ENCODE data around the gene EPHX1. TPM values are rescaled to one million over a fixed set of nuclear protein-coding genes. Genes with fewer than 3 reads are reported as not detected.

The EPHX1 gene
- total and polyA plus RNA-seq, 2 of the 8 experiments (the other 6 are each of a cell fraction or from before 2014, with no cell fraction given): 45.3 to 79.1 TPM

- Histone ChIP-seq H3K36me3 (ENCODE audit: control insufficient read depth in 2 of 4, insufficient read depth in 4 of 4, low read length in 3 of 4) (peaks cover 6 to 19% (median 12%) of the 10 kb centered on the region in 4 experiments), H3K23me2 (ENCODE audit: low read depth, low read length) (no peaks in the 10 kb centered on the region), H3K4me3 (ENCODE audit: extremely low read depth in 1 of 4, insufficient read depth in 2 of 4, low read depth in 3 of 4, low read length in 4 of 4) (no peak overlapping the region), H2BK5ac (ENCODE audit: low read depth, low read length) (no peak overlapping the region), H3K79me1 (ENCODE audit: low read depth, low read length) (no peaks in the 10 kb centered on the region), H3K18ac (ENCODE audit: extremely low read depth, low read length) (no peak overlapping the region), H4K91ac (replicated peaks; ENCODE audit: insufficient read length, low read length) (no peak overlapping the region), H3K27ac (ENCODE audit: low read depth, low read length) (no peak overlapping the region), H3K79me2 (ENCODE audit: control insufficient read depth in 1 of 2, insufficient read depth in 2 of 2, low read length in 2 of 2) (no peaks in the 10 kb centered on the region), H3K4ac (replicated peaks; ENCODE audit: insufficient read length, low read depth, low read length) (no peak overlapping the region), H2BK15ac (ENCODE audit: low read length) (no peak overlapping the region), H4K5ac (ENCODE audit: insufficient read length, low read depth, low read length) (no peak overlapping the region), H2AFZ (ENCODE audit: low read length) (no peak overlapping the region), H3K9me3 (ENCODE audit: insufficient read depth in 2 of 2, low read depth in 1 of 2, low read length in 1 of 2) (no peaks in the 10 kb centered on the region), H2BK120ac (replicated peaks; ENCODE audit: low read depth, low read length) (no peak overlapping the region), H3K56ac (replicated peaks; ENCODE audit: insufficient read length, low read depth, low read length) (no peak overlapping the region), H2AK5ac (ENCODE audit: low read depth, low read length) (no peak overlapping the region), H3K9ac (replicated peaks in 1 of 4; ENCODE audit: extremely low read depth in 1 of 4, low read depth in 3 of 4, low read length in 3 of 4) (no peak overlapping the region), H2BK20ac (ENCODE audit: low read length) (no peak overlapping the region), H2BK12ac (ENCODE audit: low read depth, low read length) (no peak overlapping the region), H4K20me1 (replicated peaks in 1 of 2; ENCODE audit: control insufficient read depth in 1 of 2, insufficient read depth in 2 of 2, low read length in 2 of 2) (peaks cover 0 to 2% of the 10 kb centered on the region in 2 experiments), H4K8ac (ENCODE audit: extremely low read depth, insufficient read depth, low read length) (no peak overlapping the region), H3K27me3 (replicated peaks in 1 of 4; ENCODE audit: control insufficient read depth in 3 of 4, extremely low read depth in 1 of 4, insufficient read depth in 3 of 4, low read length in 3 of 4) (no peaks in the 10 kb centered on the region), H3K4me1 (replicated peaks in 1 of 4; ENCODE audit: control insufficient read depth in 3 of 4, insufficient read depth in 4 of 4, low read length in 3 of 4) (no peaks in the 10 kb centered on the region; a peak in 2 of 7 replicates), H3K14ac (ENCODE audit: insufficient read length) (no peak overlapping the region), H3K4me2 (ENCODE audit: insufficient read depth in 1 of 2, low read depth in 2 of 2, low read length in 2 of 2) (no peak overlapping the region), H3K23ac (ENCODE audit: insufficient read length) (no peak overlapping the region)
- FAIRE-seq (no peak), DNase-seq (ENCODE audit: low read depth in 1 of 2, low spot score in 2 of 2) (no peak)
- POLR2A ChIA-PET (ENCODE audit: partially characterized antibody): interaction anchor here (0.6 to 1.4 kb wide), 4 partner anchors 40 to 335 kb away, joined by 3 read pairs; partner anchors contain the start of genes SDE2 and SRP9
- 86% methylated on average over 6 of the region's 7 CpGs; no CpG with 5 or more reads in 1 of the 2 experiments for WGBS, 2 experiments (ENCODE audit: extremely low coverage in 1 of 2, insufficient coverage in 1 of 2, insufficient read length in 1 of 2, insufficient replicate concordance in 2 of 2, low coverage in 1 of 2, low lambda C conversion rate in 2 of 2, missing lambda C conversion rate in 1 of 2)
- CTCF ChIA-PET (ENCODE audit: partially characterized antibody): interaction anchor here (0.5 to 3.8 kb wide), 10 partner anchors 9 to 1689 kb away, joined by 3 to 16 read pairs (median 3); no protein-coding TSS in a partner anchor
- no peak for TF ChIP-seq RAD21 (IDR thresholded peaks at IDR 0.05 in 1 of 2, conservative IDR thresholded peaks at IDR 0.05 in 1 of 2; ENCODE audit: low read depth in 2 of 2, low read length in 2 of 2)
- no peak for TF ChIP-seq ZNF274 (IDR thresholded peaks at IDR 0.05; ENCODE audit: borderline replicate concordance, extremely low read depth, low read length)
- no peak for TF ChIP-seq POLR2A (IDR thresholded peaks at IDR 0.05; ENCODE audit: control extremely low read depth in 1 of 2, low read depth in 2 of 2, low read length in 2 of 2)
- no peak for TF ChIP-seq SAP30 (IDR thresholded peaks at IDR 0.05; ENCODE audit: insufficient read depth, insufficient replicate concordance, low read length)
- no peak for TF ChIP-seq GABPA (IDR thresholded peaks at IDR 0.05; ENCODE audit: borderline replicate concordance, insufficient read depth, low read length)
- no peak for TF ChIP-seq CHD2 (IDR thresholded peaks at IDR 0.05; ENCODE audit: low read length)
- no peak for TF ChIP-seq CTCF (IDR thresholded peaks at IDR 0.05; ENCODE audit: control extremely low read depth in 1 of 3, insufficient read depth in 1 of 3, low read depth in 1 of 3, low read length in 3 of 3)
- no peak for TF ChIP-seq CREB1 (IDR thresholded peaks at IDR 0.05)
- TF ChIP-seq TEAD4 (IDR thresholded peaks at IDR 0.05; ENCODE audit: low read depth, low read length): no peak
- TF ChIP-seq CBX8 (IDR thresholded peaks at IDR 0.05; ENCODE audit: borderline replicate concordance, low read depth, low read length): no peak
- TF ChIP-seq SP1 (IDR thresholded peaks at IDR 0.05; ENCODE audit: low read depth, low read length): no peak
- TF ChIP-seq CHD1 (IDR thresholded peaks at IDR 0.05; ENCODE audit: low read depth, low read length): no peak
Observed at GRCh38 chr1:225857256-225857655, 47.3 kb downstream of the EPHX1 start.
